K562 (cell line): ENCODE data around the gene RNASE8. TPM values are rescaled to one million over a fixed set of nuclear protein-coding genes. Genes with fewer than 3 reads are reported as not detected.

Experiments used
- ATAC-seq: fragments of 200-7000 bp; cut with Tn5 transposase; 3 replicates; pipeline ENCODE4 v1.9.1; 2020; ENCODE audit warnings: moderate library complexity
- BruUV-seq: library from RNA; stranded (reverse); fragments of 400-500 nt; replicated peaks from 2 replicates; lab custom pipeline; 2021; lab: Mats Ljungman, UMichigan
- CTCF ChIA-PET: fragments of 300-600 bp; formaldehyde crosslinking; extraction: SDS; loops from one replicate; lab custom pipeline; 2021; ENCODE audit warnings: low intra/inter-chr PET ratio; lab: Yijun Ruan, JAX
- POLR2A ChIA-PET: fragments of 300-600, 350-650 bp; sonication (Branson Sonifier 250); formaldehyde crosslinking; extraction: SDS; loops from one replicate; lab custom pipeline; 2021; ENCODE audit warnings: antibody characterized with exemption, inconsistent platforms; lab: Yijun Ruan, JAX
- DNase-seq, 4 experiments: peaks; one replicate each; pipeline versions ENCODE4 v3.0.0 to v3.0.0-alpha.2; 2011 to 2018; ENCODE audit warnings: low spot score in 3 of 4, mixed read lengths in 3 of 4; ENCODE audit errors: extremely low read depth in 1 of 4
- FAIRE-seq: peaks from 2 replicates; lab custom pipeline; 2011; peaks lifted over from hg19 to GRCh38; lab: Jason Lieb, UNC
- H2AFZ ChIP-seq: 2 replicates; pipeline ENCODE4 v1.6.0; 2011; ENCODE audit warnings: low read depth, low read length, control low read depth, inconsistent platforms
- H3K27ac ChIP-seq: fragments of 200-600 bp; 3 replicates; pipeline ENCODE4 v1.8.0; 2011; ENCODE audit warnings: low read depth, mild to moderate bottlenecking, control low read depth, inconsistent platforms, low read length, moderate library complexity, mixed read lengths; ENCODE audit errors: extremely low read depth
- H3K27me3 ChIP-seq, 2 experiments: fragments of 300-600 bp in 1 of 2; 2 replicates in 1 of 2; 3 replicates in 1 of 2; pipeline versions ENCODE4 v1.6.0 to v1.8.0; 2011; ENCODE audit warnings: inconsistent platforms in 2 of 2, low read length in 2 of 2, mild to moderate bottlenecking in 1 of 2, mixed read lengths in 1 of 2, moderate library complexity in 1 of 2; ENCODE audit not compliant: control insufficient read depth in 2 of 2, insufficient read depth in 2 of 2
- H3K36me3 ChIP-seq: fragments of 300-600 bp; 3 replicates; pipeline ENCODE4 v1.8.0; 2011; ENCODE audit warnings: mild to moderate bottlenecking, low read length, inconsistent platforms; ENCODE audit not compliant: control insufficient read depth, insufficient read depth
- H3K4me1 ChIP-seq, 2 experiments: fragments of 200-600 bp in 1 of 2; replicated peaks in 1 of 2; 2 replicates in 1 of 2; 3 replicates in 1 of 2; pipeline versions ENCODE4 v1.5.1 to v1.8.0; 2011; ENCODE audit warnings: inconsistent platforms in 2 of 2, low read length in 2 of 2, mild to moderate bottlenecking in 1 of 2, mixed read lengths in 1 of 2, moderate library complexity in 1 of 2; ENCODE audit not compliant: control insufficient read depth in 2 of 2, insufficient read depth in 2 of 2
- H3K4me2 ChIP-seq: 2 replicates; pipeline ENCODE4 v1.6.1; 2011; ENCODE audit warnings: low read length, control low read depth, inconsistent platforms, mixed read lengths; ENCODE audit not compliant: insufficient read depth
- H3K4me3 ChIP-seq: fragments of 200-600 bp; sonication (generic), shearing (Covaris generic); 2 replicates; pipeline ENCODE4 v1.5.1; 2016; ENCODE audit warnings: control low read depth, inconsistent platforms
- H3K79me2 ChIP-seq: fragments of 200-600 bp; 3 replicates; pipeline ENCODE4 v1.8.0; 2011; ENCODE audit warnings: low read length, inconsistent platforms; ENCODE audit not compliant: control insufficient read depth, insufficient read depth
- H3K9ac ChIP-seq, 2 experiments: 2 replicates each; pipeline versions ENCODE4 v1.6.0 to v1.6.1; 2011; ENCODE audit warnings: low read depth in 2 of 2, low read length in 2 of 2, control low read depth in 1 of 2, inconsistent platforms in 1 of 2, mild to moderate bottlenecking in 1 of 2, mixed read lengths in 1 of 2; ENCODE audit not compliant: insufficient read depth in 1 of 2
- H3K9me1 ChIP-seq: one replicate; pipeline ENCODE4 v1.6.0; 2011; ENCODE audit warnings: inconsistent platforms, mild to moderate bottlenecking, low read length, moderate library complexity; ENCODE audit not compliant: control insufficient read depth, insufficient read depth
- H3K9me3 ChIP-seq: replicated peaks from 2 replicates; pipeline ENCODE4 v1.5.1; 2011; ENCODE audit warnings: low read depth, low read length, inconsistent platforms; ENCODE audit not compliant: control insufficient read depth, insufficient read depth
- H4K20me1 ChIP-seq: replicated peaks from 2 replicates; pipeline ENCODE4 v1.6.1; 2011; ENCODE audit warnings: low read length, inconsistent platforms, mixed read lengths; ENCODE audit not compliant: control insufficient read depth, insufficient read depth
- AFF4 ChIP-seq: sonication (generic); formaldehyde crosslinking; IDR thresholded peaks from 2 replicates; pipeline ENCODE4 v1.8.0; 2023; ENCODE audit warnings: mild to moderate bottlenecking, missing genetic modification reagents
- CXXC5 ChIP-seq: fragments of 250-450 bp; sonication (Bioruptor Pico); IDR thresholded peaks from 2 replicates; pipeline ENCODE4 v1.8.0; 2022; ENCODE audit warnings: inconsistent platforms, mild to moderate bottlenecking, moderate library complexity
- ELF4 ChIP-seq: fragments of 450-650 bp; formaldehyde crosslinking; IDR thresholded peaks from 2 replicates; pipeline ENCODE4 v1.4.0; 2022; ENCODE audit warnings: missing genetic modification characterization
- FOXM1 ChIP-seq, 2 experiments: fragments of 450-650 bp in 1 of 2; sonication (generic) in 1 of 2; formaldehyde crosslinking in 1 of 2; IDR thresholded peaks; 2 replicates each; pipeline versions ENCODE4 v1.6.1 to v1.9.0; 2017 to 2022; ENCODE audit warnings: low read depth in 2 of 2, mild to moderate bottlenecking in 2 of 2, missing genetic modification reagents in 1 of 2, moderate library complexity in 1 of 2
- FOXP1 ChIP-seq: sonication (generic); formaldehyde crosslinking; IDR thresholded peaks from 2 replicates; pipeline ENCODE4 v1.8.0; 2022; ENCODE audit warnings: mild to moderate bottlenecking, missing genetic modification reagents
- GATAD2B ChIP-seq: fragments of 450-650 bp; IDR thresholded peaks from 2 replicates; pipeline ENCODE4 v1.6.1; 2017; ENCODE audit warnings: mild to moderate bottlenecking, borderline replicate concordance
- JUN ChIP-seq, 2 experiments: sonication (generic) in 1 of 2; formaldehyde crosslinking in 1 of 2; IDR thresholded peaks; 2 replicates each; pipeline versions ENCODE4 v1.6.1 to v1.8.0; 2012 to 2022; ENCODE audit warnings: borderline replicate concordance in 2 of 2, mild to moderate bottlenecking in 2 of 2, improper control_type of control experiment in 1 of 2, low read depth in 1 of 2, low read length in 1 of 2, missing genetic modification reagents in 1 of 2
- MAZ ChIP-seq, 2 experiments: fragments of 450-650 bp in 1 of 2; sonication (generic) in 1 of 2; formaldehyde crosslinking; IDR thresholded peaks in 1 of 2; conservative IDR thresholded peaks in 1 of 2; 2 replicates each; pipeline versions ENCODE4 v1.4.0 to v1.5.0; 2020; ENCODE audit warnings: mild to moderate bottlenecking in 1 of 2, missing genetic modification reagents in 1 of 2
- POLR2AphosphoS2 ChIP-seq: IDR thresholded peaks from 2 replicates; pipeline ENCODE4 v1.6.1; 2012; ENCODE audit warnings: low read length, improper control_type of control experiment
- TCF7L2 ChIP-seq: fragments of 150-350 bp; IDR thresholded peaks from 2 replicates; pipeline ENCODE4 v1.6.1; 2016; ENCODE audit warnings: low read depth, mild to moderate bottlenecking, low read length, moderate library complexity
- XRCC5 ChIP-seq: fragments of 200-400 bp; formaldehyde crosslinking; IDR thresholded peaks from 2 replicates; pipeline ENCODE4 v1.6.1; 2017; ENCODE audit warnings: low read depth, mild to moderate bottlenecking, low read length
- ZC3H11A ChIP-seq: IDR thresholded peaks from 2 replicates; pipeline ENCODE4 v1.6.1; 2012; ENCODE audit warnings: low read depth, low read length, improper control_type of control experiment
- ZC3H8 ChIP-seq: fragments of 450-650 bp; IDR thresholded peaks from 2 replicates; pipeline ENCODE4 v1.6.1; 2017
- ZNF253 ChIP-seq: fragments of 250-450 bp; sonication (Bioruptor Pico); conservative IDR thresholded peaks from 2 replicates; pipeline ENCODE4 v1.6.1; 2021; ENCODE audit warnings: mild to moderate bottlenecking
- ZNF583 ChIP-seq: fragments of 250-450 bp; sonication (Bioruptor Pico); IDR thresholded peaks from 2 replicates; pipeline ENCODE4 v1.4.0; 2020
- WGBS: fragments of 100-300 bp; shearing (Covaris generic); methylation state at CpG from one replicate; pipeline ENCODE4 v1.1.6; 2016; ENCODE audit warnings: low coverage, mixed read lengths; ENCODE audit not compliant: insufficient coverage; ENCODE audit errors: missing lambda C conversion rate; 5-methylcytosine and 5-hydroxymethylcytosine counted together
- in situ Hi-C: fragments of 300-500 bp; cut with MboI; formaldehyde crosslinking; loops from 4 replicates; pipeline ENCODE4 v1.15.0; 2018; ENCODE audit warnings: inconsistent platforms, mixed read lengths
- intact Hi-C: fragments of 100-400 bp; cut with micrococcal nuclease; formaldehyde crosslinking; loops from 2 replicates; pipeline ENCODE4 v1.14.2; 2022
- polyA plus RNA-seq, 8 experiments: library from polyadenylated mRNA; depleted of rRNA in 4 of 8; stranded (reverse) in 5 of 8; unstranded in 3 of 8; fragments of >200 nt; fragmentation: Nextera tagmentation in 2 of 8; fragmentation: Illumina TruSeq in 1 of 8; extraction: Ambion mirVana in 2 of 8; extraction: Trizol in 1 of 8; gene quantifications; 2 replicates each; pipeline versions ENCODE4 v1.2.1 to v1.2.3, GENCODE V29; 2011 to 2014; ENCODE audit warnings: inconsistent platforms in 1 of 8, missing spikeins in 1 of 8
- total RNA-seq, 7 experiments: library from RNA; depleted of rRNA in 6 of 7; stranded (reverse); fragments of >200 nt in 6 of 7; fragmentation: Illumina TruSeq in 2 of 7; extraction: Trizol in 2 of 7; gene quantifications; 2 replicates each; pipeline versions ENCODE4 v1.2.1 to v1.2.3, GENCODE V29; 2011 to 2021; ENCODE audit warnings: low replicate concordance in 1 of 7
- TF ChIP-seq, protein P1 (sequence below): fragments of 450-650 bp; formaldehyde crosslinking; conservative IDR thresholded peaks from 2 replicates; pipeline ENCODE4 v1.4.0; 2022; ENCODE audit warnings: mild to moderate bottlenecking, missing genetic modification characterization

The RNASE8 gene
- total and polyA plus RNA-seq, 9 of the 15 experiments (the other 6 are each of a cell fraction or from before 2014, with no cell fraction given) = not detected

DNA sequence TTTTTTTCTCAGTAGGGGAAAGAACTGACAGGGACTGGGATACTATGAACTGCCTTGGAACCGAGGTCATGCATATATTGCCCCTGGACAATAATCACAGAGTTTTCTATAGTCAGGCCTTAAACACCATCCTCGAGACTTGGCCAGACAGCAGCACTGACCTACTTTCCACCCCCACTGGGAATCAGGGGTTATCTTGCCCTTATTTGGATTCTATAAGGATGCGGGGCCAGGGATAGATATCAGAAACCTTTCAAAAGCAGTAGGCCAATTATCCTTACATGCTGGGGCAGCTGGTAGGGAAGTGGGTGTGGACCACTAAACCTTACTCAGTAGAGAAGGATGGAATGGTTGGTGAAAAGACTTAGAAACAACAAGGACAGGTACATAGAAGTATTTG lies 38.8 kb downstream of the RNASE8 start (continued):
- no peak for TF ChIP-seq MAZ (CRISPR knock-in tag; conservative IDR thresholded peaks at IDR 0.05 in 1 of 2, IDR thresholded peaks at IDR 0.05 in 1 of 2)

DNA sequence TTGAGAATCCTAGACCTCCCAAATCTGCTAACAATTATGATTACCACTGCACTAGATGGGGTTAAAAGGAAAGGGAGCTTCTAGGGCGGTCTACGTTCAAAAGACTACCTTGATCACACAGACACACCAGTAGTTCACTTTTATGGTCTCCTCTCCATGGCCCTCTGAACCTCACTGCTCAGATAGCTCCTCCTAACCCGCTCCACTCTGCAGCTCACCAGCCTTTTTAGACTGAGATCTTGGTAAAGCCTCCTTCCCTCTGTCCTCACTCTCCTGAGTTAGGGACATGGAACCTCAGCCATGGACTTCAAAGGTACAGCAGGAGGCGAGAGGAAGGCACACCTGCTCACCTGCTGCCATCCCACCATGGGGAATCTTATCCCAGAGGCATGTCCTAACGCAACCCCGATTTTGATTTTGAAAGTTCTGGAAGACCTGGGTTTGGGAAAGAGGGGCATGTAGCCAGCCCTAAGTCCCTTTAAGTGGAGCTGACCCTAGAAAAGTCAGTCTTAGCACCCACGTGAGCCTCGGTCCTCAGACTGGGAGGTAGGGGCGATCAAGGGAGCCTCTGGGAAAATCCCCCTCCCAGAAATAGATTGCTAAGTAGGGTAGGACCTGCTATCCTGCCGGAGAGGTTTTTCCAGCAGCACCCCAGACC lies 39.5 kb downstream of the RNASE8 start:
- Histone ChIP-seq H3K36me3 (peaks cover 2% of the 10 kb centered on the region; the same call in 1 of the 3 replicates), H3K4me1 (peaks cover 22% of the 10 kb centered on the region in 2 experiments; a peak in 4 of 5 replicates), H3K27ac (no peak overlapping the region), H3K27me3 (no peaks in the 10 kb centered on the region), H4K20me1 (no peaks in the 10 kb centered on the region), H3K79me2 (no peaks in the 10 kb centered on the region), H2AFZ (no peak overlapping the region), H3K9me3 (no peaks in the 10 kb centered on the region), H3K9me1 (no peaks in the 10 kb centered on the region), H3K9ac (peak overlapping the region in 1 of 2 experiments; percentile 31; a peak in 1 of 4 replicates), H3K4me3 (no peak overlapping the region), H3K4me2 (no peak overlapping the region)
- intact Hi-C loops = no loop called here
- no peak for TF ChIP-seq CXXC5 (CRISPR knock-in tag)
- no peak for TF ChIP-seq FOXP1 (CRISPR knock-in tag)
- no peak for TF ChIP-seq ZC3H11A
- no peak for TF ChIP-seq POLR2AphosphoS2
- TF ChIP-seq, protein P1, sequence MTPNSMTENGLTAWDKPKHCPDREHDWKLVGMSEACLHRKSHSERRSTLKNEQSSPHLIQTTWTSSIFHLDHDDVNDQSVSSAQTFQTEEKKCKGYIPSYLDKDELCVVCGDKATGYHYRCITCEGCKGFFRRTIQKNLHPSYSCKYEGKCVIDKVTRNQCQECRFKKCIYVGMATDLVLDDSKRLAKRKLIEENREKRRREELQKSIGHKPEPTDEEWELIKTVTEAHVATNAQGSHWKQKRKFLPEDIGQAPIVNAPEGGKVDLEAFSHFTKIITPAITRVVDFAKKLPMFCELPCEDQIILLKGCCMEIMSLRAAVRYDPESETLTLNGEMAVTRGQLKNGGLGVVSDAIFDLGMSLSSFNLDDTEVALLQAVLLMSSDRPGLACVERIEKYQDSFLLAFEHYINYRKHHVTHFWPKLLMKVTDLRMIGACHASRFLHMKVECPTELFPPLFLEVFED = no peak
- TF ChIP-seq GATAD2B = no peak
- no peak for TF ChIP-seq XRCC5
- TF ChIP-seq ELF4 (CRISPR knock-in tag) = no peak
- no peak for TF ChIP-seq TCF7L2
- TF ChIP-seq ZC3H8 = no peak
- no peak for TF ChIP-seq ZNF583 (CRISPR knock-in tag)
- no peak for TF ChIP-seq JUN (IDR thresholded peaks at IDR 0.05; ENCODE audit: borderline replicate concordance, low read depth, low read length)
- TF ChIP-seq JUN (CRISPR knock-in tag; IDR thresholded peaks at IDR 0.05; ENCODE audit: borderline replicate concordance) = no peak
- no peak for TF ChIP-seq AFF4 (CRISPR knock-in tag)
- TF ChIP-seq FOXM1 (IDR thresholded peaks at IDR 0.05; ENCODE audit: low read depth) = no peak
- TF ChIP-seq FOXM1 (CRISPR knock-in tag; IDR thresholded peaks at IDR 0.05; ENCODE audit: low read depth) = no peak
- no peak for TF ChIP-seq ZNF253
- ChIA-PET POLR2A (interaction anchor here (0.5 kb wide), 1 partner anchor 634 kb away, joined by 4 read pairs; no protein-coding TSS in a partner anchor), CTCF (interaction anchor here (0.5 kb wide), 2 partner anchors 10 to 11 kb away, joined by 3 read pairs; no protein-coding TSS in a partner anchor)
- in situ Hi-C loops = no loop called here
- FAIRE-seq (peak; percentile 63), ATAC-seq (no peak), DNase-seq (no peak)
- WGBS = 65% methylated on average over 10 of the region's 10 CpGs
- BruUV-seq = no TSS peak
